HL-60/S4 (cell line): ENCODE data around the gene PELI3.

Source experiments
- in situ Hi-C: fragments of 300-500 bp; cut with MboI; formaldehyde crosslinking; loops from 2 replicates; pipeline ENCODE4 v1.14.3; 2022; ENCODE audit warnings: low sequenced_read_pairs

The PELI3 gene

DNA sequence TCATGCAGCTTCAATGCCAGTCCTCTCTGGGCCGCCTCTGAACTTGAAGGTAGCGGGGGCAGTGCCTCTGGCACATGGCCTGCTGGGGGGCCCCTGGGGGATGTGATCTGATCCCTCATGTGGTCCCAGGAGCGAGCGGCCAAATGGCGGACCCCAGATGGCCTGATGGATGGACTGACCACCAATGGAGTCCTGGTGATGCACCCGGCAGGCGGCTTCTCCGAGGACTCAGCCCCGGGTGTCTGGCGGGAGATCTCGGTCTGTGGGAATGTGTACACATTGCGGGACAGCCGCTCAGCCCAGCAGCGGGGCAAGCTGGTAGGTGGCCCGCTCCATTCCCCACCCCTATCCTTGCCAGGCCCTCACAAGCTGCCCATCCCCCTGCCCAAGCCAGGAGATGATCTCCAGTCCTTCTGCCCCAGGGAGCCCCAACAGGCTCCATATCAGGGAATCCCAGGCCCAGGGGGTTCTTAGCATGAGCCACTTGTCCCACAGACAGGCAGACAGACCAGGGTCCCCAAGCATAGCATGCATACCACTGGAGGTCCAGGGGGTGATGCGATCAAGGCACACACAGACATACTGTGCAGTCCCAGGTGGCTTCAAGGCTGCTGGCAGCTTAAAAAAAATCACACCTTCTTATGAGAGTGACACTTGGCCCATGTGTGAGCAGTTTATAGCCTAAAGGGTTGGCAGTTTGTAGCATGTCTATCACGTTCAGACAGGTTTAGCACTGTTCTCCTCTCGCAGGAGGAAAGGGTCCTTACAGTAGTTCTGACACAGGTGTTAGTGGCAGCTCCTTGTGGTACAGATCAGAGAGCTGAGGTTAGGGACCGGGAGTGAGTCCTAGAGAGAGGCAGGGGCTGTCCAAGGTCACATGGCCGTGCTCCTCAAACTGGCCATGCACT, 7.2 kb downstream of the PELI3 start:
- in situ Hi-C loops, result no loop called here

- in situ Hi-C loops, result no loop called here
Observed at GRCh38 chr11:66475349-66476172, 8.9 kb downstream of the PELI3 start.

- in situ Hi-C loops, result no loop called here
Observed at GRCh38 chr11:66476173-66476840, 9.6 kb downstream of the PELI3 start.

- in situ Hi-C loops, result no loop called here
Observed at GRCh38 chr11:66476841-66477251, 10.1 kb downstream of the PELI3 start.

GRCh38 chr11:66477263-66478201, 10.8 kb downstream of the PELI3 start:
- in situ Hi-C loops, result no loop called here

DNA sequence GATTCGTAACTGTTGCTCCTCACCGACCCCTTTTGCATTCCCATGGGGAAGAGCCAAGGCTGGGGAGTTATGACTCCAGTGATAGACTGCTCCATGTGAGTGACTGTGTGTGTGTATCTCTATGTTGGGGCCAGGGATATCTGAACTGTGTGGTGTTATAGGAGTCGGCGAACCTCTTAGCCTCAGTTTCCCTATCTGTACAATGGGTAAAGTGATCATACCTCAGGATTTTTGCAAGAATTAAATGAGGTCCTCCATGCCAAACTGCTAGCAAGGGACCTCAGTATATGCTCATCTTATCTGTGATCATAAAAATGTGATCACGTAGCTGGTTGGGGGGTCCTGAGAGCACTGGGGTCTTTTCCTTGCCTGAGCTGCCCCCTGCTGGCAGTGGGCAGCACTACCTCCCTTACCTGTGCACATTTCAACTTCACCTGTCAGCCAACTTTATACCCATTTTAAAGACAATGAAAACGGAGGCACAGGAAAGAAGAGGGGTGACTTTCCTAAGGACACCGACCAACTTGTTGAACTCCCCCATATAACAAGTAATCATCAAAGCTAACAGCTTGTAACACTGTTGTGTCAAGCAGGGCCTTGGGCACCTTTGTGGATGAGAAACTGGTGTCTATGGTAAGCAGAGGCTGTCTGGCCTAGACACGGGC, 12.2 kb downstream of the PELI3 start:
- in situ Hi-C loops, result no loop called here

DNA sequence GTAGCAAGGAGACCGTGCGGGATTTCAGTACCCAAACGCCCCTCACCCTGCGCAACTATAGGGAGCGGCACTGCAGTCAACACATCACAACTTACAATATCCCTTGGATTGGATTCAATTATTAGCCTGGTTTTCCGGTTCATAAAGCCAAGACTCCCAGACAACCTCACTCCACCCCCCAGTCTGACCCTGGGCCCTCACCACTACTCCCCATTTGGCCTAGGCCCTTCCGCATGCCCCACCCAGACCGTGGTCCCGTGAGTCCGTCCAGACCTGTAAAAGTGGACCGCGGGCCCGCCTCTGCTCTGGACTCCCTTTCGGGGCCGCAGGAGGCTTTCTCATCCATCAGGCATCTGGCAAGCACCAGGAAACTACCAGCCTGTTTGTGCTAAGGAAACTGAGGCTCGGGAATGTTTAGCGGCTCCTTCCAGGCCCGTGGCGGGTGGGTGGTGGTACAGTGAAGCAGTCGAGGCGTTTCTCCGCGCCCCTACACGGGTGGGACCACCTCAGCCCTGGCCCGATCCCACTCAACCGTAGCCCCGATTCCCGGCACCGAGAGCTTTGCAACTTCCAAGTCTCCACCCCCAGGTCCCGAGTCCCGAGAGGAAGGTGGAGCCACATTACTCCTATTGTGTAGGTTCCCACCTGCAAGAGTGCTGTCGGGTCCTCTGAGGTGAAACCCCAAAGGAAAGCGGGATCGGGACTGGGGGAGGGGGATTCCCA, 12.8 kb downstream of the PELI3 start:
- in situ Hi-C loops, result no loop called here

DNA sequence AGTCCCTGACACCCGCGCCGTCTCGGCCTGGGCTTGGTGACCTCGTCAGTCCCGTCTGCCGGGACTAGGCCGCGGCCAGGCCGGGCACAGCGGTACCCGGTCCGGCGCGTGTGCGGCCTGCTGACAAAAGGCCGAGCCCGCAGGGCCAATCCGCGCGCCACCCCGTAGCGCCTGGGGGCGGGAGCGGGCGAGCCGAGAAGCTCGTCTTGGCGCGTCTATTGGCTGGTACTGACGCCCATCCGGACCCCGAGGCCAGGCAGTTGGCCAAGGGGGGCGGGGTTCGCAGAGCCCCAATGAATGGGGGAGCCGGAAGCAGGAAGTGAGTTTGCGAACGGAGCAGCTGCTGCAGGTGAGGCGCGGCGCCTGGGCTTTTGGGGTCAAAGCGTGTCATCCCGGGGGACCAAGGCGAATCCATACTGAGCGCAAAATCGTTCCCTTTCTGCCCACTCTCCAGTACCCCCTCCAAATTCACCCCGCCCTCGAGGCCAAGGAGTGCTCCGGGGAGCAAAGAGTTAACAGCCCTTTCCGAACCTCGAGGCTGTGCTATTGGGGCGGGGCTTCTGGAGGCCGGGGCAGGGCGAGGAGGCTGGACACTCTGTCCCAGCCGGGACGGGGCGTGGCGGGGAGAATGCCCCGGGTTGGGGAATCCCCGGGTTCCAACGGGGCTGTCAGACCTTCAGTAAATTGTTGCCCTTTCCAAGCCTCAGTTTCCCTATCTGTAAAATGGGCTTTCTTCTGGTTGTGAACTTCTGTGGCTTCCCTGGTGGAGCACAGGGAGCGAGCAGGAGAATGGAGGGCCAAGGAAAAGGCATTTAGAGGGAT, 13.6 kb downstream of the PELI3 start, which contains the start of gene DPP3:
DPP3 (plus strand) TSS at position 318 of the 822 bp plus-strand sequence. CDS start 1,767 bp downstream, outside the sequence.
- in situ Hi-C loops, result no loop called here

DNA sequence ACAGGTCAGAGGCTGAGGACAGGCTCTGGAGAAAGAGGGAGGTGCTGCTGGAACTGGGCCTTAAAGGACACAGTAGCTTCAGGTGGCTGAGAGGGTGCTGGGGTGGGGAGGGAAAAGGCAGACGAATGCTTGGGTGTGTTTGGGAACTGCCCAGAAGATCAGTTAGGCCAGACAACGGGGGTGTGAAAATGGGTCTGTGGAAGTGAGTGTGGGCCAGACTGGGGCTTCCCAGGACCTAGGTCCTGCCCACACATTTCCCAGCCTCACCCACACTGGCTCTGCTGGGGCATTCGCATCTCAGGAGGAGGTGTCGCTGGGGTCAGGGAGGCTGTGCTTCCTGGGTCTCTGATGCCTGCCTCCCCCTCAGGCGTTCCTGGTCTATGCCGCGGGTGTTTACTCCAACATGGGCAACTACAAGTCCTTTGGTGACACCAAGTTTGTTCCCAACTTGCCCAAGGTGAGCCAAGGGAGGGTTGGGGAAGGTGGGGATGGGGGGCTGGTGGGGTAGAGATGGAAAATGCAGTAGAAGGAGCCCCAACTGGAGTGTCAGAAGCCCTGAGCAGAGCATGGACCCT, 18.2 kb downstream of the PELI3 start:
- in situ Hi-C loops, result no loop called here

DNA sequence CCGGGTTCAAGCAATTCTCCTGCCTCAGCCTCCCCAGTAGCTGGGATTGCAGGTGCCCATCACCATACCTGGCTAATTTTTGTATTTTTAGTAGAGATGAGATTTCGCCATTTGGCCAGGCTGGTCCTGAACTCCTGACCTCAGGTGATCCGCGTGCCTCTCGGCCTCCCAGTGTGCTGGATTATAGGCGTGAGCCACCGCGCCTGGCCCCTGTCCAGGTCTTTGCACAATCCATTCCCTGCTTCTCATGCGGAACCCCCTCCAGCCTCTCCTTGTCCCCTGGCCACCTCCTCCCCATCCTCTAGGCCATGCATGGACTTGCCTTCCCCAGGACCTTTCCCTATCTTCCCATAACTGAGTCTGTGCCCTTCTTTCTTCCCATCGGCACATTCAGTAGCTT, 22.3 kb downstream of the PELI3 start:
- in situ Hi-C loops, result no loop called here

DNA sequence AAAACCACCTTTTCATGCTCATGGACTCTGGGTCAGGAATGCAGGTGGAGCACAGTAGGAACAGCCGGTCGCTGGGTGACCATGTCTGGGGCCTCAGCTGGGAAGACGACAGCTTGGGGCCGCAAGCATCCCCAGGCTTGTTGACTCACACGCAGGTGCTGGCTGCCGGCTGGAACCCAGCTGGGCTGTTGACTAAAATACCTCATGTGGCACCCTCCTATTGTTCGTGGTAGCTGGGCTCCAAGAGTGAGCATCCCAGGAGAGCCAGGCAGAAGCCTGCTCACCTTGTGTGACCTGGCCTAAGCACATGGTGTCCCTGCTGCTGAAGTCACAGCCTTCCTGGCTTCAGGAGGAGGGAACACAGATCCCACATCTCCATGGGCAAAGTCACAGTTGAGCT, 22.9 kb downstream of the PELI3 start:
- in situ Hi-C loops, result no loop called here

DNA sequence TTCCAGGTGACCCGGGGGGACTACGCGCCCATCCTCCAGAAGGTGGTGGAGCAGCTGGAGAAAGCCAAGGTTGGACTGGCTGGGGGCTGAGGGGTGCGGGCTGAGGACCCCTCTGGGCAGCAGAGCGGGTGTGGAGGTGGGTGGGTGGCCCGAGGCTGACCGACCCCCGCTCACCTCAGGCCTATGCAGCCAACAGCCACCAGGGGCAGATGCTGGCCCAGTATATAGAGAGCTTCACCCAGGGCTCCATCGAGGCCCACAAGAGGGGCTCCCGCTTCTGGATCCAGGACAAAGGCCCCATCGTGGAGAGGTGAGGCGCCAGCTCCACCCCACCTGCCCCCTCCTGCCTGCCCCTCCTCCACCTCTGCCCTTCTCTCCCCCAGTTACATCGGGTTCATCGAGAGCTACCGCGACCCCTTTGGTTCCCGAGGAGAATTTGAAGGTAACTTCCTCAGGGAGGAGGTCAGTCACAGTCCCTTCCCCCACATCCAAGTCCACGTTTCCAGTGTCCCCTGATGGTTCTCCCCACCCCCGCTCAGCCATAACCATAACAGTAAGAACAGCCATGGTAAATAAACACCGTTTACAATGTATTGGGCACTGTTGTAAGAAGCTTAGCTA, 24.7 kb downstream of the PELI3 start:
- in situ Hi-C loops, result no loop called here

DNA sequence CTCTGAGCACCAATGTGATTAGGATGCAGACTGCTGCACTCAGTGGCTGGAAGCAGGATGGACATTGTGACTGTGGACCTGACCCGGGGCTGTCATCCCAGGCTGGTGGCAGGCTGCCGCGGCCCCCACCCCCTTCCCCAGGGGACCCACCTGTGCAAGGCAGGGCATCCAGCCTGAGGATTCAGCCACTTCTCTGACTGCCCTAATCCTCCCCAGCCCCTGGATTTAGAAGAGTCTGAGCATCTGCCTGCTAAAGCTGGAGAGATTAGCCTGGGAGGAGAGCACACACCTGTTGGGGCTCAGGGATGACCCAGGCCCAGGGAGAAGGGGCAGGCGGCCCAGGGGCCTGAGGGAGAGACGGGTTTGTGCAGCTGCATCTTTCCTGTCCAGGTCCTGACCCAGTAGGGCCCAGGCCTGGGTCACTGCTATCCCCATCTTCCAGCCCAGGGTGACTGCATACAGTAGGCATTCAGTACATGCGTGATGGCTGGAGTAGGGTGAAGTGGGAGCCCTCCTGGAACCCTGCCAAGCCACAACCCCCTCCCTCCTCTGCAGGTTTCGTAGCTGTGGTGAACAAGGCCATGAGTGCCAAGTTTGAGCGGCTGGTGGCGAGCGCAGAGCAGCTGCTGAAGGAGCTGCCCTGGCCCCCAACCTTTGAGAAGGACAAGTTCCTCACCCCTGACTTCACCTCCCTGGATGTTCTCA, 25.6 kb downstream of the PELI3 start:
- in situ Hi-C loops, result no loop called here

DNA sequence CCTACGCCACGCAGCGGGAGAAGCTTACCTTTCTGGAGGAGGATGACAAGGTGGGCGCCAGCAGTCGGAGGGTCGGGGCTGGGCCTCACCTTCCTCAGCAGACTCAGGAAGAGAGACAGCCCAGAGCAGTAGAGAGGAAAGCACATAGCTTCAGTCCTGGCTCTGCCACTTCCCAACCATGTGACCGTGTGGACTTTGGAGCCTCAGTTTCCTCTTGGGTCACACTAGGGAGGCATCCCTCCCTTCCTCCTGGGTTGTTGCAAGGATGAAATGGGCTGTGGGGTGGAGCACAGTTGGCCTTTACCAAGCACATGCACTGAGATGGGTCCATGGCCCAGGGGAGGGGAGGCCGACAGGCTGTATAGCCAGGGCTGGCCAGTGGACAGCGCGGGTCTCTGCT, 26.4 kb downstream of the PELI3 start:
- in situ Hi-C loops, result no loop called here

GRCh38 chr11:66494458-66494857, 27.8 kb downstream of the PELI3 start:
- in situ Hi-C loops, result no loop called here

DNA sequence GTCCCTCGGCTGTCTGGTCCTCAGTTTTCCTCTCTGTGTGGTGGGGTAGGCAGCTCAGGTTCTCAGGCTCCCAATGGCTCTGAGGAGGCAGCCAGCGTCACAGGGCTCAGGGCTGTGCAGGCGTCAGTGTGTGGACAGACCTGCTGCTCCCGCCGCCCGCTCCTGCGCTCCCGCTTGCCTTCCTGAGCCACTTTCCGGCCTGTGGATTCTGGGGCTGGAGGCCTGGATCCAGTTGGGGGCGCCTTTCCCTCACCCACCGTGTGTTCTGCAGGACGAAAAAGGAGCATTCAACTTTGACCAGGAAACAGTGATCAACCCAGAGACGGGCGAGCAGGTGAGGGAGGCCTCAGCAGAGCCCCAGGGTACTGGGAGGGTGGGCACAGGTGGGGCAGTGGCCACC, 28.2 kb downstream of the PELI3 start:
- in situ Hi-C loops, result no loop called here

- in situ Hi-C loops, result no loop called here
Observed at GRCh38 chr11:66495401-66495854, 28.7 kb downstream of the PELI3 start.
